WERI-Rb-1 (cell line): ENCODE data around the gene IL4R.

ENCODE experiments used
- DNase-seq: peaks from one replicate; pipeline ENCODE4 v3.0.0-alpha.2; 2020
- H3K27ac ChIP-seq: fragments of 250-450 bp; sonication (Bioruptor Pico); 2 replicates; pipeline ENCODE4 v1.5.1; 2020; ENCODE audit warnings: mild to moderate bottlenecking, moderate library complexity
- H3K27me3 ChIP-seq: fragments of 250-450 bp; sonication (Bioruptor Pico); 2 replicates; pipeline ENCODE4 v1.5.1; 2021; ENCODE audit warnings: mild to moderate bottlenecking, low read depth, moderate library complexity; ENCODE audit not compliant: insufficient read depth, severe bottlenecking
- H3K36me3 ChIP-seq: fragments of 250-450 bp; sonication (Bioruptor Pico); 2 replicates; pipeline ENCODE4 v1.5.1; 2020; ENCODE audit warnings: mild to moderate bottlenecking, moderate library complexity
- H3K4me3 ChIP-seq: 2 replicates; pipeline ENCODE4 v1.5.1; 2011; ENCODE audit warnings: low read depth, mild to moderate bottlenecking, control low read depth, low read length
- H3K9me3 ChIP-seq: fragments of 250-450 bp; sonication (Bioruptor Pico); 2 replicates; pipeline ENCODE4 v1.5.1; 2021; ENCODE audit warnings: mild to moderate bottlenecking, moderate library complexity; ENCODE audit not compliant: severe bottlenecking
- TF ChIP-seq, protein P1 (sequence below): IDR thresholded peaks from 2 replicates; pipeline ENCODE4 v1.5.1; 2011; ENCODE audit warnings: low read depth, mild to moderate bottlenecking, control low read depth, inconsistent platforms, low read length

Gene IL4R

GRCh38 chr16:27313422-27314160 is at the start of gene IL4R:
TSS of gene IL4R (plus strand) at chr16:27313974. CDS start at chr16:27340204, 26,230 bp downstream.
- Histone ChIP-seq H3K27ac (peak within 1 kb of the TSS; percentile 40), H3K9me3 (no peaks in the 10 kb centered on the region), H3K27me3 (no peaks in the 10 kb centered on the region), H3K4me3 (peak within 1 kb of the TSS; percentile 87), H3K36me3 (no peaks in the 10 kb centered on the region; the same call in 1 of the 2 replicates)
- TF ChIP-seq, protein P1, sequence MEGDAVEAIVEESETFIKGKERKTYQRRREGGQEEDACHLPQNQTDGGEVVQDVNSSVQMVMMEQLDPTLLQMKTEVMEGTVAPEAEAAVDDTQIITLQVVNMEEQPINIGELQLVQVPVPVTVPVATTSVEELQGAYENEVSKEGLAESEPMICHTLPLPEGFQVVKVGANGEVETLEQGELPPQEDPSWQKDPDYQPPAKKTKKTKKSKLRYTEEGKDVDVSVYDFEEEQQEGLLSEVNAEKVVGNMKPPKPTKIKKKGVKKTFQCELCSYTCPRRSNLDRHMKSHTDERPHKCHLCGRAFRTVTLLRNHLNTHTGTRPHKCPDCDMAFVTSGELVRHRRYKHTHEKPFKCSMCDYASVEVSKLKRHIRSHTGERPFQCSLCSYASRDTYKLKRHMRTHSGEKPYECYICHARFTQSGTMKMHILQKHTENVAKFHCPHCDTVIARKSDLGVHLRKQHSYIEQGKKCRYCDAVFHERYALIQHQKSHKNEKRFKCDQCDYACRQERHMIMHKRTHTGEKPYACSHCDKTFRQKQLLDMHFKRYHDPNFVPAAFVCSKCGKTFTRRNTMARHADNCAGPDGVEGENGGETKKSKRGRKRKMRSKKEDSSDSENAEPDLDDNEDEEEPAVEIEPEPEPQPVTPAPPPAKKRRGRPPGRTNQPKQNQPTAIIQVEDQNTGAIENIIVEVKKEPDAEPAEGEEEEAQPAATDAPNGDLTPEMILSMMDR, result no peak
- peak; percentile 64 for DNase-seq

GRCh38 chr16:27264151-27264550 is 49.6 kb upstream of the IL4R start:
- H3K36me3 ChIP-seq, result no peaks in the 10 kb centered on the region
- H3K9me3 ChIP-seq, result no peaks in the 10 kb centered on the region
- H3K27me3 ChIP-seq, result no peaks in the 10 kb centered on the region
- DNase-seq, result no peak
- H3K27ac ChIP-seq, result no peak overlapping the region
- TF ChIP-seq, protein P1, result no peak
- H3K4me3 ChIP-seq, result no peak overlapping the region

DNA sequence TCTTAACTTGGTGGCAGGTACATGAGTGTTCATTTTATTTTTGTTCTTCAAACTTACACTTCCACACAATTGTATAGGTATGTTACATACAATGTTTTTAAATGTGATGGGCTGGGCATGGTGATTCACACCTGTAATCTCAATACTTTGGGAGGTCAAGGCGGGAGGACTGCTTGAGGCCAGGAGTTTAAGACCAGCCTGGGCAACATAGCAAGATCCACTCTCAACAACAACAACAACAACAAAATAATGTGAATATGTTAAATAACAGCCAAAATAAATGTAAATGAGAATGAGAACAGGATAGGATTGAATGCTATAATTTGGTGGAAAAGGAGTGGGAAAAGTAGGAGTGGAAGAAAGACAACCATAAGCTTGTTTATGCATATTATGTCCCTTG is 47.8 kb upstream of the IL4R start:
- TF ChIP-seq, protein P1, result no peak
- H3K27me3 ChIP-seq, result no peaks in the 10 kb centered on the region
- no peak overlapping the region for H3K27ac ChIP-seq
- no peaks in the 10 kb centered on the region for H3K9me3 ChIP-seq
- H3K36me3 ChIP-seq, result no peaks in the 10 kb centered on the region
- no peak overlapping the region for H3K4me3 ChIP-seq
- DNase-seq, result no peak

- Histone ChIP-seq H3K36me3 (no peaks in the 10 kb centered on the region), H3K4me3 (no peak overlapping the region), H3K9me3 (no peaks in the 10 kb centered on the region), H3K27ac (no peak overlapping the region), H3K27me3 (no peaks in the 10 kb centered on the region)
- no peak for DNase-seq
- TF ChIP-seq, protein P1, result no peak
Observed at GRCh38 chr16:27267037-27267677, 46.6 kb upstream of the IL4R start.

GRCh38 chr16:27268376-27269299 is 45.1 kb upstream of the IL4R start, which contains the start of gene NSMCE1:
TSS of gene NSMCE1 (minus strand) at chr16:27268772. CDS start at chr16:27257570, 11,202 bp downstream.
- peak; percentile 95 for DNase-seq
- no peaks in the 10 kb centered on the region for H3K27me3 ChIP-seq
- H3K27ac ChIP-seq, result peak within 1 kb of the TSS; percentile 41
- TF ChIP-seq, protein P1, result 0 out of 2 replicates have a peak, but pooled peaks have one; percentile 23
- no peaks in the 10 kb centered on the region for H3K36me3 ChIP-seq
- H3K4me3 ChIP-seq, result peak within 1 kb of the TSS; percentile 71
- H3K9me3 ChIP-seq, result no peaks in the 10 kb centered on the region
